Osteoblast (primary cell): ENCODE results near the gene COBL. TPM values are rescaled to one million over a fixed set of nuclear protein-coding genes. Genes with fewer than 3 reads are reported as not detected.

Source experiments
- DNase-seq: peaks from one replicate; pipeline ENCODE4 v3.0.0; 2011; ENCODE audit warnings: low spot score, mixed read lengths; ENCODE audit not compliant: insufficient read length; ENCODE audit errors: missing footprints
- H2AFZ ChIP-seq: 2 replicates; pipeline ENCODE4 v1.6.0; 2011; ENCODE audit warnings: mild to moderate bottlenecking, low read length
- H3K27ac ChIP-seq: 2 replicates; pipeline ENCODE4 v1.5.1; 2011; ENCODE audit warnings: mild to moderate bottlenecking, low read depth, low read length, moderate library complexity
- H3K27me3 ChIP-seq: 2 replicates; pipeline ENCODE4 v1.6.0; 2012; ENCODE audit warnings: mild to moderate bottlenecking, control low read depth, inconsistent platforms, low read length, moderate library complexity; ENCODE audit not compliant: insufficient read depth
- H3K36me3 ChIP-seq: 2 replicates; pipeline ENCODE4 v1.5.1; 2011; ENCODE audit warnings: mild to moderate bottlenecking, low read length, control low read depth, moderate library complexity; ENCODE audit not compliant: insufficient read depth
- H3K4me1 ChIP-seq: 2 replicates; pipeline ENCODE4 v1.5.1; 2011; ENCODE audit warnings: mild to moderate bottlenecking, low read length, control low read depth, moderate library complexity; ENCODE audit not compliant: insufficient read depth
- H3K4me2 ChIP-seq: 2 replicates; pipeline ENCODE4 v1.6.0; 2011; ENCODE audit warnings: mild to moderate bottlenecking, low read length; ENCODE audit not compliant: insufficient read depth
- H3K4me3 ChIP-seq: fragments of 200-600 bp; sonication (generic); 3 replicates; pipeline ENCODE4 v1.5.1; 2012; ENCODE audit warnings: mild to moderate bottlenecking, low read length, inconsistent platforms; ENCODE audit not compliant: insufficient read depth
- H3K79me2 ChIP-seq: 2 replicates; pipeline ENCODE4 v1.6.0; 2012; ENCODE audit warnings: mild to moderate bottlenecking, low read length, control low read depth, inconsistent platforms; ENCODE audit not compliant: insufficient read depth
- H3K9me3 ChIP-seq: 2 replicates; pipeline ENCODE4 v1.5.1; 2011; ENCODE audit warnings: low read depth, low read length, control low read depth
- H4K20me1 ChIP-seq: 2 replicates; pipeline ENCODE4 v1.6.0; 2012; ENCODE audit warnings: mild to moderate bottlenecking, low read length, control low read depth; ENCODE audit not compliant: insufficient read depth
- CTCF ChIP-seq: IDR thresholded peaks from 2 replicates; pipeline ENCODE4 v1.5.1; 2011; ENCODE audit warnings: mild to moderate bottlenecking, low read depth, low read length, moderate library complexity; ENCODE audit errors: extremely low read depth
- total RNA-seq: library from RNA; depleted of rRNA; stranded (reverse); fragments of >200 nt; gene quantifications from 2 replicates; pipeline ENCODE4 v1.2.3, GENCODE V29; 2012

COBL gene
- total RNA-seq, 1 donor: under 0.01 TPM

- no peak overlapping the region for H3K27ac ChIP-seq
- TF ChIP-seq CTCF: peak; percentile 83
Observed at GRCh38 chr7:51141451-51142003, 175.1 kb downstream of the COBL start.

DNA sequence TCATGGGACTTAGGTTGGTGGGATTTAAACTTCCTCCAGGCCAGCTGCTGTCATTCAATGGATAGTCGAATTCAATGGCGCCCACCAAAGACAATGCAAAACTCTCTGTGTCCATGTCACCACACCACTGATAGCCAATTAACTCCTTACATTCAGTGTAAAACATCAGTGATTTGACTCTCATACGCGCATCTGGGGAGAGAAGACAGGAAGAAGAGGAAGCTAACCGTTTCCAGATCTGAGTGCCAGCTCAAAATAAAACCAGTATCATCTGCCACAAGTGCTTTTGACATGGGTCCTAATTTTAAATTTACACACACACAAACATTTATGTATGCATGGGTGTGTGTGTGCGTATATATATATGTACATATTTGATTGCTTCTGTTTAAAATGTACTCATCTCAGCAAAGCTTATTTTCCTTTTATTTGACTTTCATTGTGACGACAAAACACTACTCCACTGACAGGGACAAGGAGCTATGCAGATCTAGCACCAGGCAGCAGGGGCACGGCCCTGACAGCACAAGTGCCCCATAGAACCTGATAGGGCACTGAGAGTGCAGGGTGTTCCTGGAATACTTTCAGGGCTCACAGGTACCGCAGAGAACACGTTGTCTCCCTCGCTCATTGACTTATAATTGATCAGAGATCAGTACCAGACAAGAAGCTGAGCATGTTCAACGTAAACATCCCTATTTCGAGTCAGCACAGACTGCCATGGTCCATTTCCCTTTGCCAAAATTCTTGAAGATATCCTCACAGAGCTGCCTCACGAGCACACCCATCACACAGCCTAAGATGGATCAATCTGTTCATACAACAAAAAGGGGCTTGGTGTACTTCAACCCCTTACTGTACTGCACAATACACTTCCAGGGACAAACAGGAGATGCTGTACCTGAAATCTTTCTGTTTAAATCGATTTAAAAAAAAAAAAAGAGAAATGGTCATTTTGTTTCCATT lies 176.1 kb downstream of the COBL start:
- Histone ChIP-seq H3K27me3 (peaks cover 18% of the 10 kb centered on the region), H3K4me3 (no peak overlapping the region), H3K9me3 (no peaks in the 10 kb centered on the region), H3K4me1 (peaks cover 6% of the 10 kb centered on the region), H3K27ac (no peak overlapping the region), H3K36me3 (no peaks in the 10 kb centered on the region), H3K79me2 (no peaks in the 10 kb centered on the region), H3K4me2 (no peak overlapping the region), H2AFZ (no peak overlapping the region), H4K20me1 (no peaks in the 10 kb centered on the region)
- no peak for TF ChIP-seq CTCF
- DNase-seq: no peak

More at GRCh38 chr7:51141451-51142003, 175.1 kb downstream of the COBL start:
- Histone ChIP-seq H3K79me2 (no peaks in the 10 kb centered on the region), H3K36me3 (no peaks in the 10 kb centered on the region), H3K4me3 (no peak overlapping the region), H3K9me3 (no peaks in the 10 kb centered on the region), H2AFZ (no peak overlapping the region), H4K20me1 (no peaks in the 10 kb centered on the region), H3K4me1 (peaks cover 4% of the 10 kb centered on the region), H3K4me2 (no peak overlapping the region), H3K27me3 (peaks cover 18% of the 10 kb centered on the region)
- DNase-seq: peak; percentile 84

DNA sequence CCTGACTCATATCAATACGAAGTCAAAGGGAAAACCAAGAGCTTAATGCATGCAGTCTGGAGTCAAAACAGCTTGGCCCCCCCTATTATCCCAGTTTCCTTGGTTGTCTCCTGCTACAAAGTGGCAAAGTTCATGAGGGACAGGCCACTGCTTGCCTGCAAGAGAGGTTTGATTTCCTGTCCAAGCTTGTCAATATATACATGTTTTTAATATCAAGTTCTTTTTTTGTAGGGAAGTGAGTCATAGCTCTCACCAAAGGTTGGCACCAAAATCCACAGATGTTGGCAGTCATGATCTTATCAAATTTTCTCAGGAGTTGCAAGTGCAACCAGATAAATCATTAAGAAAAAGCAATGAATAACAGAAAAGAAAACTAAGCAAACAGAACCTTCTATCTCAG lies 176.8 kb downstream of the COBL start:
- Histone ChIP-seq H3K27ac (no peak overlapping the region), H3K36me3 (no peaks in the 10 kb centered on the region), H3K4me1 (peaks cover 8% of the 10 kb centered on the region), H4K20me1 (no peaks in the 10 kb centered on the region), H3K4me2 (no peak overlapping the region), H2AFZ (no peak overlapping the region), H3K79me2 (no peaks in the 10 kb centered on the region), H3K4me3 (no peak overlapping the region), H3K9me3 (no peaks in the 10 kb centered on the region), H3K27me3 (peaks cover 18% of the 10 kb centered on the region)
- no peak for TF ChIP-seq CTCF
- DNase-seq: no peak
